Measurements from ENCODE around the gene DEPP1. TPM values are rescaled to one million over a fixed set of nuclear protein-coding genes. Genes with fewer than 3 reads are reported as not detected.

Gene DEPP1
- total and polyA plus RNA-seq, 8 donors: 68.9 to 270 (median 173) TPM

DNA sequence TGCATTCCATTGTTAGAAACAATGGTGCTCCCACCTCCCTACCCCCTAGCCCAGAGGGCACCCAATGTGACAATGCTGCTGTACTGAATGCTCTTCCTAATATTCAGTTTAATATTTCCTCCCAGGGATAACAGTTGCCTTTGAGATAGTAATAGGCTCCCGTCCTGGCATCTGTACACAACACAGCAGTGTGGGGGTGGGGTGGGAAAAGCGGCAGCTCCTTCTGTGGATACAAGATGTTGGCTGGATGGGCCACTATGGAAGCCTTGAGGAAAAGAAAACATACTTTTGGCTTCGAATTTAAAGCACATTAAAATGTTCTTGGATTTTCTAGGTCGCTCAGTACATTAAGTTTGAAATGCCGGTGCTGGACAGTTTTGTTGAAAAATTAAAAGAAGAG is 13.0 kb upstream of the DEPP1 start:
- peak overlapping the region in 1 of 4 donors; percentile 24 for H3K4me3 ChIP-seq
- no peak for TF ChIP-seq CTCF (IDR thresholded peaks at IDR 0.05)
- no peaks in the 10 kb centered on the region for H3K36me3 ChIP-seq
- H3K27ac ChIP-seq: peak overlapping the region; percentile 59 to 79 (median 75)
- DNase-seq (peak; percentile 71 to 84 (median 81)), FAIRE-seq (no peak), ATAC-seq (peak; percentile 22 to 51 (median 42))
- 25 to 33% methylated on average over 5 of the region's 5 CpGs for WGBS, 2 donors
- intact Hi-C loops (cut with DNase I): no loop called here
- H3K9me3 ChIP-seq: no peaks in the 10 kb centered on the region
- H3K27me3 ChIP-seq: no peaks in the 10 kb centered on the region
- peaks cover 46 to 74% (median 62%) of the 10 kb centered on the region in 3 donors for H3K4me1 ChIP-seq

GRCh38 chr10:44990965-44991364 is 12.4 kb upstream of the DEPP1 start:
- DNase-seq (peak in 2 of 6 donors; percentile 35 to 64), ATAC-seq (no peak), FAIRE-seq (no peak)
- no peaks in the 10 kb centered on the region for H3K36me3 ChIP-seq
- H3K27ac ChIP-seq: peak overlapping the region; percentile 59 to 79 (median 75)
- peak overlapping the region in 2 of 4 donors; percentile 24 to 37 for H3K4me3 ChIP-seq
- intact Hi-C loops (cut with DNase I): no loop called here
- H3K4me1 ChIP-seq: peaks cover 41 to 72% (median 56%) of the 10 kb centered on the region in 3 donors
- H3K27me3 ChIP-seq: no peaks in the 10 kb centered on the region
- no peaks in the 10 kb centered on the region for H3K9me3 ChIP-seq
- WGBS, 2 donors: 94 to 95% methylated on average over 7 of the region's 7 CpGs
- TF ChIP-seq CTCF (IDR thresholded peaks at IDR 0.05): no peak

GRCh38 chr10:44990302-44990655 is 11.7 kb upstream of the DEPP1 start:
- Histone ChIP-seq H3K36me3 (no peaks in the 10 kb centered on the region), H3K4me1 (peaks cover 35 to 72% (median 49%) of the 10 kb centered on the region in 3 donors), H3K9me3 (no peaks in the 10 kb centered on the region), H3K27me3 (no peaks in the 10 kb centered on the region), H3K27ac (peak overlapping the region in 3 of 4 donors; percentile 76 to 79 (median 77)), H3K4me3 (peak overlapping the region in 2 of 4 donors; percentile 24 to 37)
- FAIRE-seq (no peak), DNase-seq (peak in 3 of 6 donors; percentile 37 to 72 (median 63)), ATAC-seq (peak in 2 of 4 donors; percentile 35 to 50)
- 26 to 31% methylated on average over 8 of the region's 8 CpGs for WGBS, 2 donors
- intact Hi-C loops (cut with DNase I): no loop called here
- TF ChIP-seq CTCF (IDR thresholded peaks at IDR 0.05): no peak

DNA sequence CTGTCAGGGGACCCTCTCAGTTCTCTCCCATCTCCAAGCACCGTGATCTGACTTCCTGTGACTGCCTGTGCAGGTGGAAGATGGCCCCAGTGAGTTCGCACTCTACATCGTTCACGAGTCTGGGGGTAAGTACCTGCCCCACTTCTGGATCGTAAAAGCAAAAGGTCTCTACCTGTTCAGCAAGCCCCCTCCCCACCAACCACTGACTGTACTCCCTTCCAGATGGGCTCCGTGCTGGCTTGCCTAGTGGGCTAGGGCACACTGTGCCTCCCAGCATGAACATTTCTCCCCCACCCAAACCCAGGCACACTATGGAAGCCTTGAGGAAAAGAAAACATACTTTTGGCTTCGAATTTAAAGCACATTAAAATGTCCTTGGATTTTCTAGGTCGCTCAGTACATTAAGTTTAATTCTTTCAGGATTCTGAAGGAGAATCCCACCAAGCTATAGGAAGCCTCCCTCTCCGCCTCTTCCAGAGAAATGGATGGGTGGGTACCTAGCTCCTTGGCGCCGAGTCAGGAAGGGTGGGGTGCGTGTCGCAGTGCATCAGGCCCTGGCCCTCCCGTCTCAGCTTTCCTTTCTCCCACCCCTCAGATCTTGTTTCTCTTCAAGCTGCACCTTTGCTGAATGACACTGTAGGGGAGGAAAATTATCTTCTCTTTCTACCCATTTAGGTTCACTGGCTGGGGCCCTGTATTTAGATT is 11.1 kb upstream of the DEPP1 start:
- no peaks in the 10 kb centered on the region for H3K9me3 ChIP-seq
- no peak for ATAC-seq
- H3K4me1 ChIP-seq: peaks cover 36 to 71% (median 45%) of the 10 kb centered on the region in 3 donors
- intact Hi-C loops (cut with DNase I): no loop called here
- peak overlapping the region; percentile 64 to 79 (median 76) for H3K27ac ChIP-seq
- no peaks in the 10 kb centered on the region for H3K27me3 ChIP-seq
- 61 to 67% methylated on average over 14 of the region's 14 CpGs for WGBS, 2 donors
- H3K4me3 ChIP-seq: peak overlapping the region in 2 of 4 donors; percentile 24 to 37
- peaks cover 0 to 2% (median 0%) of the 10 kb centered on the region in 3 donors for H3K36me3 ChIP-seq
- no peak for TF ChIP-seq CTCF (IDR thresholded peaks at IDR 0.05)
- FAIRE-seq: no peak
- DNase-seq: peak in 1 of 6 donors; percentile 57

Measured in pancreas (tissue), 10 donors.